Kidney epithelial cell (primary cell): Measurements from ENCODE around the gene CTBP1. TPM values are rescaled to one million over a fixed set of nuclear protein-coding genes. Genes with fewer than 3 reads are reported as not detected.
A peak's percentile ranks its signal among the peaks of the same experiment; 100 is the strongest.

ENCODE experiments used
- DNase-seq: peaks from one replicate; pipeline ENCODE4 v3.0.0-alpha.2; 2010; ENCODE audit warnings: low read depth
- H3K27me3 ChIP-seq: 2 replicates; pipeline ENCODE4 v1.6.0; 2011; ENCODE audit warnings: low read length; ENCODE audit not compliant: control insufficient read depth, insufficient read depth
- H3K36me3 ChIP-seq: 2 replicates; pipeline ENCODE4 v1.5.1; 2011; ENCODE audit warnings: low read length; ENCODE audit not compliant: control insufficient read depth, insufficient read depth
- H3K4me3 ChIP-seq: 2 replicates; pipeline ENCODE4 v1.5.1; 2011; ENCODE audit warnings: low read depth, mild to moderate bottlenecking, control low read depth, low read length
- total RNA-seq: library from RNA; depleted of rRNA; stranded (reverse); fragments of >200 nt; gene quantifications from 2 replicates; pipeline ENCODE4 v1.2.3, GENCODE V29; 2015
- TF ChIP-seq, protein P1 (sequence below): IDR thresholded peaks from 2 replicates; pipeline ENCODE4 v1.5.1; 2011; ENCODE audit warnings: mild to moderate bottlenecking, moderate library complexity, low read length, control low read depth, inconsistent platforms; ENCODE audit not compliant: insufficient read depth, poor library complexity, severe bottlenecking

Gene CTBP1
- total RNA-seq, 1 donor from 2014 or later: 170 TPM

DNA sequence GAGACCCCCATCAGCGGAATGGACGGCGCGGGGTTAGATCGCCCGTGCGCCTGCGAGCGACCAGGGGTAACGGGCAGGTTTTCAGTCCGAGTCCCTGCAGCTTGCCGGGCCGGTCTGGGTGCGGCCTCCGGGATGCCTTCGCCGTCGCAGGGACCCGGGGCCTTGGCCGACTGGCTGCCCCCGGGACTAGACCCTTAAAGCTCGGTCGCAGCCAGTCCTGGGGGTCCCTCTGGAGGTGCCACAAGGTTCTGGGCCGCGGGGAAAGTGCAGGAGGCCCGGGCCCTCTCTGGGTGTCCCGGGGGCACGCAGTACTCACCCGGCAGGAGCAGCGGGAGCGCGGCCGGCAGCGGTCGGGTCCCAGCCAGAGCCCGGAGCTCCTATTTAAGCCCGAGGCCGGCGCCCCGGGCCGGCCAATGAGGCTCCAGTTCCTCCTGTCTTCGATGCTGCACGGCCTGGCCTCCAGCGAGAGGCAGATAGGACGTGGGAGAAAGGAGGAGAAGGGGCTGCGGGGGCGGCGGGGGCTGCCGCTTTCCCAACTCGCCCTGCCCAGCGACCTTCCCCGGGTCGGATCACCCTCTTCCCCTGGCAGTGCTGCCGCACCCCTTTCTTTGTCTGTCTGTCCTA is 76.6 kb downstream of the CTBP1 start, which contains the start of gene SPON2:
SPON2 (minus strand) TSS at position 356 of the 624 bp plus-strand sequence.
- no peak for DNase-seq
- Histone ChIP-seq H3K36me3 (no peaks in the 10 kb centered on the region), H3K27me3 (peaks cover 58% of the 10 kb centered on the region)

DNA sequence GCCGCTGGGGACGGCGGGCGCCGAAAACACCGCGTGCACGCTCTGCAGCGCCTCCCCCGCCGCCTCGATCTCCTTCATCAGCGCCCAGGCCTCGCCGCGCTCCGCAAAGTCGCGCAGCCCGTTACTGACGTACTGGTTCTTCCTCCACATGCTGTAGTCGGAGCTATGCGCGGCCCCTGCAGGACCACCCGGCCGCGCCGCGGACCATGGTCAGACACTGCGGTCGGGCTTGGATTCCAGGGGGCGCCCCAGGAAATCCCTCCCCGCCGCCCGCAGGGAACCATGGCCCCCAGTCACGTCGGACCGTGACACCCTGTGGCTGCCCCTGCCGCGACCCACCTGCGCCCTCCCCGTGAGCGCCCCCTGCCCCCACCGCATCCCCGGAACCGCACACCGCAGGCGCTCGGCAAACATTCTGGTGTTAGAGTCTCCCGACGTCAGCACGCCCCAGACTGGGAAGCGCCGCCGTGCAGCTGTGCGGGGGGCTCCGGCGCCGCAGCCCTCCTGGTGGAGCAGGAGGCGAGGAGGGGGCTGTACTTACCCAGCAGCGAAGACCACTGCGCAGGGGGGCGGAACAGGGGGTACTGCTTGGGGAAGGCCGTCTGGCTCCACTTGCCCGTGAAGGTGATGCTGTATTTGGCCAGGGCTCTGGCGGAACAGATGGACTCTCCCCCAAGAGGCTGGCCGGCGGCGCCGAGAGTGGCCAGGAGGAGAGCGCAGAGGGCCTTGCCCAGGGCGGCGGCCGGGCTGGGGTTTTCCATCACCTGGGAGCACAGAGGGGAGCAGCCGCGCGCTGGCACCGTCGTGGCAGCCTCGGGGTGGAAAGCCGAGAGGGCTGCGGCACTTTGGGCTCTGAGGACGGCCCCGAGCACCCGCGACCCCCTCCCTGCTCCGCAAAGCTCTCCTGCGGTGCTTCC is 77.4 kb downstream of the CTBP1 start:
- Histone ChIP-seq H3K4me3 (peak overlapping the region; percentile 37), H3K27me3 (peaks cover 62% of the 10 kb centered on the region), H3K36me3 (no peaks in the 10 kb centered on the region)
- no peak for DNase-seq
- TF ChIP-seq, protein P1, sequence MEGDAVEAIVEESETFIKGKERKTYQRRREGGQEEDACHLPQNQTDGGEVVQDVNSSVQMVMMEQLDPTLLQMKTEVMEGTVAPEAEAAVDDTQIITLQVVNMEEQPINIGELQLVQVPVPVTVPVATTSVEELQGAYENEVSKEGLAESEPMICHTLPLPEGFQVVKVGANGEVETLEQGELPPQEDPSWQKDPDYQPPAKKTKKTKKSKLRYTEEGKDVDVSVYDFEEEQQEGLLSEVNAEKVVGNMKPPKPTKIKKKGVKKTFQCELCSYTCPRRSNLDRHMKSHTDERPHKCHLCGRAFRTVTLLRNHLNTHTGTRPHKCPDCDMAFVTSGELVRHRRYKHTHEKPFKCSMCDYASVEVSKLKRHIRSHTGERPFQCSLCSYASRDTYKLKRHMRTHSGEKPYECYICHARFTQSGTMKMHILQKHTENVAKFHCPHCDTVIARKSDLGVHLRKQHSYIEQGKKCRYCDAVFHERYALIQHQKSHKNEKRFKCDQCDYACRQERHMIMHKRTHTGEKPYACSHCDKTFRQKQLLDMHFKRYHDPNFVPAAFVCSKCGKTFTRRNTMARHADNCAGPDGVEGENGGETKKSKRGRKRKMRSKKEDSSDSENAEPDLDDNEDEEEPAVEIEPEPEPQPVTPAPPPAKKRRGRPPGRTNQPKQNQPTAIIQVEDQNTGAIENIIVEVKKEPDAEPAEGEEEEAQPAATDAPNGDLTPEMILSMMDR: no peak

More for the DNA sequence above, 76.6 kb downstream of the CTBP1 start, which contains the start of gene SPON2:
- peak within 1 kb of the TSS; percentile 37 for H3K4me3 ChIP-seq
- TF ChIP-seq, protein P1: no peak

DNA sequence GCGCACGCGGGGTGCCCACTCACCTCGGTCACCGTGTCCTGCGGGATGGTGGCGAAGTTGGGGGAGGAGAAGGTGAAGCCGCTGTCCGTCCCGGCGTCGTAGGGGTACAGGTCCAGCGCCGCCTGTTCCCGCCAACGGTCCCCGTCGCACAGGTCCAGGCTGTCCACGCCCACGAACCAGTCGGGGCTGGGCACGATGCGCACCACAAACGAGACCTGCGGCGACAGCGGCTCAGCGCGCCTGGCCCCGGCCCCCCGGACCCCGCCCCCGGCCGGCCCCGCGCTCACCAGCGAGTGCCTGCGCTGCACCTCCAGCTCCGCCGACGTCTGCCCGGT is 78.0 kb downstream of the CTBP1 start:
- TF ChIP-seq, protein P1: no peak
- no peak for DNase-seq

DNA sequence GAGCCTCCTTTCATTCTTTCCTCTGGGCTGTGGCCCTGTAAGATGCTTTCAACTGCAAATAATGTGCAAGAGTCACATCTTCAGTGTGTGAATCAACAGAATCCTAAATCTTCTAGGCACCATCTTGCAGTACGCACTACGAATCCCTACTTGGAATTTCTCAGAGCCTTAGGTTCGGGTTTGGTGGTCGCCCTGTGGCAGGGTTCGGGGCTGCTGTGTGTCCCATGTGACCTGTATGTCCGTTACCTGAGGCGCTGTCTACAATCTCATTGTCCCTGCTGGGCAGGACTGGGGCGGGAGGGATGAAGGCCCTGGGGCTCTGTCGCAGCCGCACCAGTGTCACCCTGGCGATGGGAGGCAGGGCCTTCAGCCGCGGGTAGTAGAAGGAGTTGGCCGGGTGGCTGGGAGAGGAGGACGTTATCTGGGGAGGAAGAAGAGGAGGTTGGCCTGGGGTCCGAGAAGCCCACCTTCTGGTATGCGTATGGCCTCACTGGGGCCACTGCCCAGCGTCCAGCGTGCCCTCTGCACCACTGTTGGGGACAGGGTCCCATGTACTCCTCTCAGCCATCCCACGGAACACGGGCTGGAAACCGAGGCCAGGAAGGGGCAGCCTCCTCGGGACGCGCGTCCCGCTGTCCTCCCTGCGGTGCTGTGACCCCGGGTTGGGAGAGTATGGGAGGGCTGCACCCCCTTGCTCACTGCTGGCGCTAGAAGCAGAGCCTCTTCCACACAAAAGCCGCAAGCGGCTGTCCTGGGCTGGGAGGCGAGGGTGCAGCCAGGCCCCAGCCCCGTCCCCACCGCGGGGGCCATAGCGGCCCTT is 78.6 kb downstream of the CTBP1 start:
- DNase-seq: no peak
- H3K4me3 ChIP-seq: no peak overlapping the region
- TF ChIP-seq, protein P1: no peak
- H3K36me3 ChIP-seq: no peaks in the 10 kb centered on the region
- peaks cover 62% of the 10 kb centered on the region for H3K27me3 ChIP-seq

More for the DNA sequence above, 78.0 kb downstream of the CTBP1 start:
- Histone ChIP-seq H3K36me3 (no peaks in the 10 kb centered on the region), H3K4me3 (no peak overlapping the region), H3K27me3 (peaks cover 62% of the 10 kb centered on the region)

DNA sequence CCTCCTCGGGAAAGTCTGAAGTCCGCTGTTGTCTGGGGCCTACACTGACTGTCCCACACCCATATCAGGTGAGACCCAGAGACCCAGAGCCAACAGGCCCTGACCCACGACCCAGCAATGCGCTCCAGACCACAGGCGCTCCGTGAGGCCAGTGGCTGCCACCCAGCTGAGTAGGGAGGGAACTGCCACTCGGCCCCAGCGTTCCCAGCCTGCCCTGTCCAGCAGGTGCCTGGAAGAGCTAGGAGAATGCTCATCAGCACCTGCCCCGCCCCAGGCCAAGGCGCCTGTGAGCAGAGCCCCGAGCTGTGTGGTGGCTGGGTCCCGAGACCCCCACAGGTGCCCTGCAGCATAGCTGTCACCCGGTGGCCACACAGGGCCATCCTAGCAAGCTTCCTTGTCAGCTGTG is 79.2 kb downstream of the CTBP1 start:
- no peaks in the 10 kb centered on the region for H3K36me3 ChIP-seq
- no peak for DNase-seq
- no peak overlapping the region for H3K4me3 ChIP-seq
- peaks cover 59% of the 10 kb centered on the region for H3K27me3 ChIP-seq
- TF ChIP-seq, protein P1: no peak
